ENCODE measurements around the gene NCAPG2. TPM values are rescaled to one million over a fixed set of nuclear protein-coding genes. Genes with fewer than 3 reads are reported as not detected.

The NCAPG2 gene
- polyA plus RNA-seq, 1 of the 3 experiments (the other 2 are of a cell fraction), result 25.0 TPM

DNA sequence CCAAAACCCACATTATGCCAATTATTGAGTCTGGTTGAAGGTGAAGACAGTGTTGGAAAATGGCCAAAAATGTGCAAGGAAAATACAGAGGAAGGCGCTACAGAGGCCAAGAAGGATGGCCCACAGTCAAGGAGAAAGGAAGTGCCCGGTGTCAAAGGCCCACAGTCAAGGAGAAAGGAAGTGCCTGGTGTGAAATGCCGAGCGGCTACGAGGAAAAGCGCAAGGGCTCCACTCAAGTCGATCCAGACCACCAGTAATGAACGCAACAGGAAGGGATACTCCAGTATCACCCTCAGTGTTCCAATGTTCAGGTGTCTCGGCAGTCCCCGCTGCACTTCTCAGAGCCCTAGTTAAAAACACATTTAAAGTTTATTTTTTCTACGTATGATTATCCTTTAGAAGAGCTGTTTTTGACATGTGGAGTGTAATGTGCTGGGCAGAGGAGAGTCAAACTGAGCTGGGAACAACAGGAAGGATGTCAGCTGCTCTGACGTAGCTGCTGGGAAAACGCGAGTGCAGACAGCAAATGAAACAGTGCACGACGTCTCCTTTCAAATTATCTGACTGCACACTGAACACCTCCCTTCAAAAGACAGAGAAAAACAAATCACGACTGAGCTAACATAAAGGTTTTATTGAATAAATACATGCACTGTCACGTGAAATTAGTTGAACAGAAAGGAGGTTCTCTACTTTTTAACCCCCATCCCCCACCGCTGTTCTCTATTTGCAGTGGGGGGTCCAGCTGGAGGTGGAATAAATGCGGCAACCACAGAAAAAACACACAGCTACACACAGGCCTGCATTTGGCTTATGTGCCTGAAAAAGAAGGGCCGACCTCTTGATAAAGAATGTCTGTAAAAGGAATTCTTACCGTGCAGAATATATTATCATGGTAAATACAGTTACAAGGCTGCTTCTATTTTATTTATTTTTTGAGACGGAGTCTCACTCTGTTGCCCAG is 26.1 kb upstream of the NCAPG2 start:
- no peak for TF ChIP-seq TCF12 (IDR thresholded peaks at IDR 0.05)
- ChIA-PET POLR2A (no interaction called here), CTCF (interaction anchor here (1.3 to 1.7 kb wide), 3 partner anchors 10 to 247 kb away, joined by 3 to 4 read pairs (median 3); no protein-coding TSS in a partner anchor)
- no peak overlapping the region for H3K27ac ChIP-seq (ENCODE audit: low read depth in 2 of 2, low read length in 1 of 2)
- H3K9ac ChIP-seq, result no peak overlapping the region
- H2AFZ ChIP-seq (ENCODE audit: low read depth), result no peak overlapping the region
- no peaks in the 10 kb centered on the region for H4K20me1 ChIP-seq (ENCODE audit: insufficient read depth)
- H3K79me2 ChIP-seq (ENCODE audit: insufficient read depth), result no peaks in the 10 kb centered on the region
- no peaks in the 10 kb centered on the region for H3K9me3 ChIP-seq
- no peak overlapping the region for H3K4me3 ChIP-seq (ENCODE audit: low read depth in 2 of 2, low read length in 1 of 2)
- peaks cover 7% of the 10 kb centered on the region for H3F3A ChIP-seq (replicated peaks; ENCODE audit: insufficient read depth)
- H3K36me3 ChIP-seq (replicated peaks in 1 of 2; ENCODE audit: control insufficient read depth in 1 of 2, insufficient read depth in 2 of 2, low read length in 1 of 2), result peaks cover 24 to 26% of the 10 kb centered on the region in 2 experiments
- DNase-seq, result no peak
- no peaks in the 10 kb centered on the region for H3K9me2 ChIP-seq
- WGBS (ENCODE audit: low lambda C conversion rate), result 92% methylated on average over 23 of the region's 23 CpGs
- H3K4me1 ChIP-seq (ENCODE audit: control insufficient read depth in 1 of 2, insufficient read depth in 2 of 2, low read depth in 1 of 2, low read length in 1 of 2), result no peaks in the 10 kb centered on the region
- H3K27me3 ChIP-seq (ENCODE audit: insufficient read depth), result no peaks in the 10 kb centered on the region
- H3K4me2 ChIP-seq, result no peak overlapping the region

DNA sequence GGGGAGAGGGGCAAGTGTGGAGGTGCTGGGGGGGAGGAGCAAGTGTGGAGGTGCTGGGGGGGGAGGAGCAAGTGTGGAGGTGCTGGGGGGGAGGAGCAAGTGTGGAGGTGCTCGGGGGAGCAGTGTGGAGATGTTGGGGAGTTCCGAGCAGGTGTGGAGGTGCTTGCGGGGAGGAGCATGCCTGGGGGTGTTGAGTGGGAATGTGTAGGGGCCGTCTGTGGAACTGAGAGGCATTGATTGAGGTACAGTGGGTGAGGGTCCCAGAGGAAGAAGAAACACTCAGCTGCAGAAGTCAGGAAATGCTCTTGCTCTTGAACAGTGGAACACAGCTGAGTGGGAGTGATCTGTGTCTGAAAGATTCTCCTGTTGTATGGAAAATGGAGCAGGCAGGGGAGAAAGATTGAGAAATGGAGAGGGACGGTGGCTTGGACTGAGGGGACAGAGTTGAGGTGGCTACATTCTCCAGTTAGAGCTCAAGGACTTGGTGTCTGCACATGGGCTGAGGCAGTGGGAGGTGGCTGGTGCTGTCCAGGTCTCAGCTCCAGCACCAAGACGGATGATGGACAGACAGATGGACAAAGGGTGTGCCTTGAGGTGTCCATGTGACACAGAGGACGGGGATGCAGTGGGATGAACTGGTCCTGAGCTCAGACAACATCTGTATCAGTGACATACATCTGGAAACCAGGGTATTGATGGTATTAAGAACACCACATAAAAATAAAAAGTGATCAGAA is 25.2 kb upstream of the NCAPG2 start:
- Histone ChIP-seq H3K4me1 (ENCODE audit: control insufficient read depth in 1 of 2, insufficient read depth in 2 of 2, low read depth in 1 of 2, low read length in 1 of 2) (no peaks in the 10 kb centered on the region), H3K9me2 (no peaks in the 10 kb centered on the region), H3K36me3 (replicated peaks in 1 of 2; ENCODE audit: control insufficient read depth in 1 of 2, insufficient read depth in 2 of 2, low read length in 1 of 2) (peaks cover 17 to 18% of the 10 kb centered on the region in 2 experiments), H2AFZ (ENCODE audit: low read depth) (no peak overlapping the region), H3F3A (replicated peaks; ENCODE audit: insufficient read depth) (peaks cover 7% of the 10 kb centered on the region), H3K4me2 (no peak overlapping the region), H3K9me3 (no peaks in the 10 kb centered on the region), H3K4me3 (ENCODE audit: low read depth in 2 of 2, low read length in 1 of 2) (no peak overlapping the region), H3K27ac (ENCODE audit: low read depth in 2 of 2, low read length in 1 of 2) (no peak overlapping the region), H3K9ac (no peak overlapping the region), H3K79me2 (ENCODE audit: insufficient read depth) (no peaks in the 10 kb centered on the region), H3K27me3 (ENCODE audit: insufficient read depth) (no peaks in the 10 kb centered on the region), H4K20me1 (ENCODE audit: insufficient read depth) (no peaks in the 10 kb centered on the region)
- POLR2A ChIA-PET, result no interaction called here
- 96% methylated on average over 7 of the region's 7 CpGs for WGBS (ENCODE audit: low lambda C conversion rate)
- no peak for DNase-seq
- CTCF ChIA-PET, result interaction anchor here (1.5 to 1.7 kb wide), 2 partner anchors 11 to 247 kb away, joined by 3 to 4 read pairs; no protein-coding TSS in a partner anchor
- TF ChIP-seq YY1 (IDR thresholded peaks at IDR 0.05; ENCODE audit: low read depth), result no peak
- no peak for TF ChIP-seq POLR2AphosphoS5 (IDR thresholded peaks at IDR 0.05; ENCODE audit: low read depth, low read length)
- no peak for TF ChIP-seq EP300 (IDR thresholded peaks at IDR 0.05; ENCODE audit: borderline replicate concordance in 1 of 2, low read depth in 1 of 2, low read length in 1 of 2)
- TF ChIP-seq, protein P1, sequence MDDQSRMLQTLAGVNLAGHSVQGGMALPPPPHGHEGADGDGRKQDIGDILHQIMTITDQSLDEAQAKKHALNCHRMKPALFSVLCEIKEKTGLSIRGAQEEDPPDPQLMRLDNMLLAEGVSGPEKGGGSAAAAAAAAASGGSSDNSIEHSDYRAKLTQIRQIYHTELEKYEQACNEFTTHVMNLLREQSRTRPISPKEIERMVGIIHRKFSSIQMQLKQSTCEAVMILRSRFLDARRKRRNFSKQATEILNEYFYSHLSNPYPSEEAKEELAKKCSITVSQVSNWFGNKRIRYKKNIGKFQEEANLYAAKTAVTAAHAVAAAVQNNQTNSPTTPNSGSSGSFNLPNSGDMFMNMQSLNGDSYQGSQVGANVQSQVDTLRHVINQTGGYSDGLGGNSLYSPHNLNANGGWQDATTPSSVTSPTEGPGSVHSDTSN (IDR thresholded peaks at IDR 0.05), result no peak
- TF ChIP-seq, protein P2, sequence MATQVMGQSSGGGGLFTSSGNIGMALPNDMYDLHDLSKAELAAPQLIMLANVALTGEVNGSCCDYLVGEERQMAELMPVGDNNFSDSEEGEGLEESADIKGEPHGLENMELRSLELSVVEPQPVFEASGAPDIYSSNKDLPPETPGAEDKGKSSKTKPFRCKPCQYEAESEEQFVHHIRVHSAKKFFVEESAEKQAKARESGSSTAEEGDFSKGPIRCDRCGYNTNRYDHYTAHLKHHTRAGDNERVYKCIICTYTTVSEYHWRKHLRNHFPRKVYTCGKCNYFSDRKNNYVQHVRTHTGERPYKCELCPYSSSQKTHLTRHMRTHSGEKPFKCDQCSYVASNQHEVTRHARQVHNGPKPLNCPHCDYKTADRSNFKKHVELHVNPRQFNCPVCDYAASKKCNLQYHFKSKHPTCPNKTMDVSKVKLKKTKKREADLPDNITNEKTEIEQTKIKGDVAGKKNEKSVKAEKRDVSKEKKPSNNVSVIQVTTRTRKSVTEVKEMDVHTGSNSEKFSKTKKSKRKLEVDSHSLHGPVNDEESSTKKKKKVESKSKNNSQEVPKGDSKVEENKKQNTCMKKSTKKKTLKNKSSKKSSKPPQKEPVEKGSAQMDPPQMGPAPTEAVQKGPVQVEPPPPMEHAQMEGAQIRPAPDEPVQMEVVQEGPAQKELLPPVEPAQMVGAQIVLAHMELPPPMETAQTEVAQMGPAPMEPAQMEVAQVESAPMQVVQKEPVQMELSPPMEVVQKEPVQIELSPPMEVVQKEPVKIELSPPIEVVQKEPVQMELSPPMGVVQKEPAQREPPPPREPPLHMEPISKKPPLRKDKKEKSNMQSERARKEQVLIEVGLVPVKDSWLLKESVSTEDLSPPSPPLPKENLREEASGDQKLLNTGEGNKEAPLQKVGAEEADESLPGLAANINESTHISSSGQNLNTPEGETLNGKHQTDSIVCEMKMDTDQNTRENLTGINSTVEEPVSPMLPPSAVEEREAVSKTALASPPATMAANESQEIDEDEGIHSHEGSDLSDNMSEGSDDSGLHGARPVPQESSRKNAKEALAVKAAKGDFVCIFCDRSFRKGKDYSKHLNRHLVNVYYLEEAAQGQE (IDR thresholded peaks at IDR 0.05; ENCODE audit: low read depth, low read length), result no peak
- no peak for TF ChIP-seq NFIC (IDR thresholded peaks at IDR 0.05; ENCODE audit: borderline replicate concordance)
- no peak for TF ChIP-seq JUND (IDR thresholded peaks at IDR 0.05)
- TF ChIP-seq, protein P3, sequence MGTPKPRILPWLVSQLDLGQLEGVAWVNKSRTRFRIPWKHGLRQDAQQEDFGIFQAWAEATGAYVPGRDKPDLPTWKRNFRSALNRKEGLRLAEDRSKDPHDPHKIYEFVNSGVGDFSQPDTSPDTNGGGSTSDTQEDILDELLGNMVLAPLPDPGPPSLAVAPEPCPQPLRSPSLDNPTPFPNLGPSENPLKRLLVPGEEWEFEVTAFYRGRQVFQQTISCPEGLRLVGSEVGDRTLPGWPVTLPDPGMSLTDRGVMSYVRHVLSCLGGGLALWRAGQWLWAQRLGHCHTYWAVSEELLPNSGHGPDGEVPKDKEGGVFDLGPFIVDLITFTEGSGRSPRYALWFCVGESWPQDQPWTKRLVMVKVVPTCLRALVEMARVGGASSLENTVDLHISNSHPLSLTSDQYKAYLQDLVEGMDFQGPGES (IDR thresholded peaks at IDR 0.05; ENCODE audit: low read depth, low read length), result no peak
- TF ChIP-seq, protein P4, sequence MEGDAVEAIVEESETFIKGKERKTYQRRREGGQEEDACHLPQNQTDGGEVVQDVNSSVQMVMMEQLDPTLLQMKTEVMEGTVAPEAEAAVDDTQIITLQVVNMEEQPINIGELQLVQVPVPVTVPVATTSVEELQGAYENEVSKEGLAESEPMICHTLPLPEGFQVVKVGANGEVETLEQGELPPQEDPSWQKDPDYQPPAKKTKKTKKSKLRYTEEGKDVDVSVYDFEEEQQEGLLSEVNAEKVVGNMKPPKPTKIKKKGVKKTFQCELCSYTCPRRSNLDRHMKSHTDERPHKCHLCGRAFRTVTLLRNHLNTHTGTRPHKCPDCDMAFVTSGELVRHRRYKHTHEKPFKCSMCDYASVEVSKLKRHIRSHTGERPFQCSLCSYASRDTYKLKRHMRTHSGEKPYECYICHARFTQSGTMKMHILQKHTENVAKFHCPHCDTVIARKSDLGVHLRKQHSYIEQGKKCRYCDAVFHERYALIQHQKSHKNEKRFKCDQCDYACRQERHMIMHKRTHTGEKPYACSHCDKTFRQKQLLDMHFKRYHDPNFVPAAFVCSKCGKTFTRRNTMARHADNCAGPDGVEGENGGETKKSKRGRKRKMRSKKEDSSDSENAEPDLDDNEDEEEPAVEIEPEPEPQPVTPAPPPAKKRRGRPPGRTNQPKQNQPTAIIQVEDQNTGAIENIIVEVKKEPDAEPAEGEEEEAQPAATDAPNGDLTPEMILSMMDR (IDR thresholded peaks at IDR 0.05), result no peak
- TF ChIP-seq, protein P5, sequence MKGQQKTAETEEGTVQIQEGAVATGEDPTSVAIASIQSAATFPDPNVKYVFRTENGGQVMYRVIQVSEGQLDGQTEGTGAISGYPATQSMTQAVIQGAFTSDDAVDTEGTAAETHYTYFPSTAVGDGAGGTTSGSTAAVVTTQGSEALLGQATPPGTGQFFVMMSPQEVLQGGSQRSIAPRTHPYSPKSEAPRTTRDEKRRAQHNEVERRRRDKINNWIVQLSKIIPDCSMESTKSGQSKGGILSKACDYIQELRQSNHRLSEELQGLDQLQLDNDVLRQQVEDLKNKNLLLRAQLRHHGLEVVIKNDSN (IDR thresholded peaks at IDR 0.05; ENCODE audit: borderline replicate concordance, low read depth), result no peak
- TF ChIP-seq TCF12 (IDR thresholded peaks at IDR 0.05), result no peak
- no peak for TF ChIP-seq TEAD4 (IDR thresholded peaks at IDR 0.05; ENCODE audit: borderline replicate concordance, insufficient read depth)
- TF ChIP-seq FOSL2 (IDR thresholded peaks at IDR 0.05; ENCODE audit: borderline replicate concordance, low read depth), result no peak
- no peak for TF ChIP-seq CHD2 (IDR thresholded peaks at IDR 0.05; ENCODE audit: low read length, partially characterized antibody)

Measured in SK-N-SH (cell line).